Cerebellar nuclear complex (tissue), 1 donor: ENCODE data around the gene CDK2.
"Not testable (repeated sequence)": the region's sequence is repeated elsewhere in the genome, so short reads cannot be mapped to it uniquely, and the experiment has no call there.

Experiments used
- DNase-seq, 2 experiments: peaks; one replicate each; lab custom pipeline; 2025; lab: John Stamatoyannopoulos, UW

The CDK2 gene

DNA sequence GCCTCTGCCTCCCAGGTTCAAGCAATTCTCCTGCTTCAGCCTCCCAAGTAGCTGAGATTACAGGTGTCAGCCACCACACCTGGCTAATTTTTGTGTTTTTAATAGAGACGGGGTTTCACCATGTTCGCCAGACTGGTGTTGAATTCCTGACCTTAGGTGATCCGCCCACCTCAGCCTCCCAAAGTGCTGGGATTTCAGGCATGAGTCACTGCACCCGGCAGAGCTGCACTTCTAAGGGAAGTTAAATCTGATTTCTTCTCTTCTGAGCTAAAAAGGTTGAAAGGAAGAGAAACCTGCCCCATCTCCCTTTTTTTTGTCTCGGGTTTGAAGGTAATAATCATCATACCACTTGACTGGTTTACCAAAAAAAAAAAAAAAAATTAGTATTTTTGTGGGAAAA, 15.3 kb downstream of the CDK2 start:
- DNase-seq, result not testable (repeated sequence)

DNA sequence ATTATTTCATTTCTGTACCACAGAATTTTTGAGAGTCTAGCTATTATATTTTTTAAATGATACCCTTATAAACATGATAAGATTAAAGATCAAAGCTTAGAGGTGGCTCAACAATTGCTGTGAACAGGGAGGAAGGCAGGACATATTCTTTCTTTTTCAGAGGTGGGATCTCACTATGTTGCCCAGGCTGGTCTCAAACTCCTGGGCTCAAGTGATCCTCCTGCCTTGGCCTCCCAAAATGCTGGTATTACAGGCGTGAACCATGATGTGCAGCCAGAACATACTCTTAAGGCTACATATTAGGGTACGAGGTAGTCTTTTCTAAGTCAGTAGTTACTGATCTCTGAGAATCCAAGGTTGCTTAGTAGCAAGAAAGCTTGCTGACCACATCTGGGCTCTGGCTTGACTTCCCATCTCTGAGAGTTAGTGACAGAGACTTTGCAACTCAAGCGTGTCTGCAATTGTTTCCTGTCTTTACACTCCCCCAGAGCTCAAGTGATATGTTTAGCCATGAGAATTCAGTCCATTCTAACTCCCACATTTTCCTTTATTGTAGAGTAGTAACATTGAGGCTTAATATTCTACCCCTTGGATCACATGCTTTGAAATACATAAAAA, 15.8 kb downstream of the CDK2 start:
- no peak for DNase-seq

DNA sequence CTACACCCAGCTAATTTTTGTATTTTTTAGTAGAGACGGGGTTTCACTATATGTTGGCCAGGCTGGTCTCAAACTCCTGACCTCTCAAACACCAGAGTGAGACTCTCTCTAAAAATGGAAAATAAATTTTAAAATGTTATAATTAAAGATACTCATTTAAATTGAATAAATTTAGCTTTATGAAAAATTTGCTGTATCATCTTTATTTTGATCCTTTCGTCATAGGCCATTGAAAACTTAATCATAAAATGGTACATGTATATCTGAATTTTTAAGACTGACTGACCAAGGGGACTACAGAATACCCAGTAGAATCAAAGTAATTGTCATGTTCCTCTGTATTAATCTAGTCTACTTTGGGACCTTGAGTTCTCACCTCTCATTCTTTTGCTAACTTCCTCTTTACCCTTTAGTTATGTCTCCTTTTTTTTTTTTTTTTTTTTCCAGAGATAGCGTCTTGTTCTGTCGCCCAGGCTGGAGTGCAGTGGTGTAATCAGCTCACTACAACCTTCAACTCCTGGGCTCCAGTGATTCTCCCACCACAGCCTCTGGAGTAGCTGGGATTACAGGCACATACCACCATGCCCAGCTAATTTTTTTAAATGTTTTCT, 16.7 kb downstream of the CDK2 start:
- DNase-seq, result no peak

DNA sequence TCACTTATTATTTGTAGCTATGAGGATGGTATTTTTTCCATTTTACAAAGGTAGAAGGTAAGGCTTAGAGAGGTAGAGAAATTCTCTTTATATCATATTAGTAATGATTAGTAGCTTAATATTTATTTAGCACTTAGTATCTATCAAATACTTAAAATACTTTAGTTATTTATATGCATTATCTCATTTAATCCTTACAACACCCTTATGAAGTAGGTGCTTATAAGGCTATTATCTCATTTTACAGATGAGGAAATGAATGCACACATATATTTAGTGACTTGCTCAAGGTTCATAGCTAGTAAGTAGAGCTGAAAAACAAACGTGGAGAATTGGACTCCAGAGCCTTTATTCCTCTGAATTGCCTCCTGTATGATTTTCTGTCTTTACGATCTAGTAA, 18.2 kb downstream of the CDK2 start:
- no peak for DNase-seq

DNA sequence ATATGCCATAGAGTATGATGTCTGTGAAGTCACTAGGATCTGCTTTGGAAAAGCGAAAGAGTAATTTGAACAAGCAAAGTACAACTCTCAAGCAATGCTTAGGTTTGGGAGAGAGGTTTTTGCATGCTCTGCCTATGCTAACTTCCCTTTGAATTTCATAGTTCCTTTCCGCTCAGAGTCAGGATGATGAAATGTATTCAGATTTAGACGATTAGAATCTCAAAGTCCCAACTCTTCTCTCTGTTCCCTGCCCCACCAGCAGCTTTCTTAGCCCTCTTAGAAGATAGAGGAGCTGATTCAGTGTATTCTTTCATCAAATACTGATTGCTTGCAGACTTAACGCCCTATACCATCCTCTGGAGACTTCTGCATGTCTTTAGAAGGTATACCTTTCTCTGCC, 18.7 kb downstream of the CDK2 start:
- DNase-seq, result no peak

DNA sequence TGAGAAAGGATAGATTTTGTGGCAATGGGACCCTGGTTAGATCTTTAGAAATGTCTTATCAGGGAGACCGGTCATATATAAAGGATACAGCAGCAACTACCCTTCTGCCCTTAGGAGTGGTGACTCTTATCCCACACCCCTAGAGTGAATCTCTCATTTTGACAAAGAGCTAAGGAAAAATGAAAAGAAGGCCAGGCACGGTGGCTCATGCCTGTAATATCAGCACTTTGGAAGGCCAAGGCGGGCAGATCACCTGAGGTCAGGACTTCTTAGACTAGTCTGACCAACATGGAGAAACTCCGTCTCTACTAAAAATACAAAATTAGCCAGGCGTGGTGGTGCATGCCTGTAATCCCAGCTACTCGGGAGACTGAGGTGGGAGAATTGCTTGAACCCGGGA, 19.3 kb downstream of the CDK2 start:
- not testable (repeated sequence) for DNase-seq

DNA sequence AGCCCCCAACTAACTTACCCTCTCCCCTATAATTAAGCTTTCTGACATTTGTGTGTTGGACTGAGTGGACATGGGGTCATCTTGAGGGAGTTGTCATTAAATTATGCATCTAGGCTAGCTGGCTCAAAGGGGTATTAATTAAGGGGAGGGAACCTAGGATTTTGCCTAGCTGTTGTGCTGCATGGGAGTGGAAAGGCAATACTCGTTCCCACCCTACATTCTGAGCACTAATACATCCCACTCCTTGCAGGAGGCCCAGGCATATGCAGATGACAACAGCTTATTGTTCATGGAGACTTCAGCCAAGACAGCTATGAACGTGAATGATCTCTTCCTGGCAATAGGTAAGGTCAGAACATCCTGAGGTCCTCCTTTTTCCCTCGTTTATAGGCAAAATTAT, 24.5 kb downstream of the CDK2 start:
- no peak for DNase-seq

DNA sequence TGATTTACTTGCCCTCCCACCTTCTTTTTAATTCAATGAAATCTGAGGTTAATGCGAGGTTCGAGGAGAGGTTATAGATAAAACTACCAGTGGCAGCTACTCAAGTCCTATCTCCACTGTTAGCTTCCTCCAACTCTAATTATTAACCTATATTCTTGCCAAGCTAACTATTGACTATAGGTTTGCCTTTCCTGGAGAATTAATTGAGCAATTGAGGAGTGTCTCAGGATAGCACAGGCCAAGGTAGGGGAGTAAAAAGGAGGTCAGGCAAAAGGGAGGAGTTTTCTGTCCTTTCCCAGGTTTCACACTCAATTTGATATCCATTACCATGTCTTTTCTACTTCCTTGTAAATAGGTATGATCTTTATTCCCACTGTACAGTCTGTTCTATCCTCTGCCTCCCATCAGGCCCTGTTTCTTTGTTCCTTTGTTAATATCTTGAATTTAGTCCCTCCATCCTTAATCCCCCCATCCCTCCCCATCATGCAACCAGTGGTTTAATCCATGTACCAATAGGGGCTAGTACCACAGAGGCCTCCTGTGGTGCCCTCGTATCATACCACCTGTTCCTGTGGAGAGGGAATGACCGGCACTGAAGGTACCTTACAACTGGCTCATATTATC, 26.7 kb downstream of the CDK2 start:
- DNase-seq, result no peak

DNA sequence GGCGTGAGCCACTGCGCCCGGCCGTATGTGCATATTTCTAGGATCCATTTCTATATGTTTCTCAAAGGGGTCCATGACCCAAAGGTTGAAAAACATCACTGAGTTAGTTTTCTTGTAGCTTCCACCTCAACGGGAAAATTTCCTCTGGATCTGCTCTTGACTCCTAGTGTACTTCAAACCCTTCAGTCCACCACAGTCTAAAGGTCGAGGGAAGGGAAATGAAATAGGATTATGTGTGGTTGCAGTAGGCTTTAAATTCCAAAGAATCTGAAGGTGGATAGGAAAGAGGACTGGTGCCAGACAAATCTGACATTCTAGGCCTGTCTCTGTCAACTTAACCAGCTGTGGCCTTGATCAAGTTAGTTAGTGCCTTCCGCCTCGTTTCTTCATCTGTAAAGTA, 28.7 kb downstream of the CDK2 start:
- DNase-seq, result no peak

DNA sequence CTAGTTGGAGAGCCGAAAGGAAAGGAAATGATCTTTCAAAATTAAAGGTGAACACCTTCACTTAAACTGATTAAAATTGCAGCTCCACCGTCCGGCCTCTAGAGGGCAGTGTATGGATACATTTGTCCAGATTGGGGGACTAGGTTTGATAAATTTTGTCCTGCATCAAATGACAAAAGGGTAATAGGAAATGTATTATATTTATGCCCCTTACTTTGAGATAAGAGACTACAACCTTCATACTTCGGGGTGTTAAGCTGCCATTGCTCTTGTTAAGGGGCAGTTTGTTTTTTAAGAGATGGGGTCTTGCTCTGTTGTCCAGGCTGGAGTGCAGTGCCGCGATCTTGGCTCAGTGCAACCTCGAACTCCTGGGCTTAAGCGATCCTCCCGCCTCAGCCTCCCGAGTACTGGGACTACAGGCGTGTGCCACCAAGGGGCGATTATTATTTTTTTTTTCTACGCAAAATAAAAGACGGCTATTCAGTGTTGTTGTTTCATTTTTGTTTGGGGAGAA, 29.6 kb downstream of the CDK2 start:
- DNase-seq, result peak in 1 of 2 experiments; percentile 64

DNA sequence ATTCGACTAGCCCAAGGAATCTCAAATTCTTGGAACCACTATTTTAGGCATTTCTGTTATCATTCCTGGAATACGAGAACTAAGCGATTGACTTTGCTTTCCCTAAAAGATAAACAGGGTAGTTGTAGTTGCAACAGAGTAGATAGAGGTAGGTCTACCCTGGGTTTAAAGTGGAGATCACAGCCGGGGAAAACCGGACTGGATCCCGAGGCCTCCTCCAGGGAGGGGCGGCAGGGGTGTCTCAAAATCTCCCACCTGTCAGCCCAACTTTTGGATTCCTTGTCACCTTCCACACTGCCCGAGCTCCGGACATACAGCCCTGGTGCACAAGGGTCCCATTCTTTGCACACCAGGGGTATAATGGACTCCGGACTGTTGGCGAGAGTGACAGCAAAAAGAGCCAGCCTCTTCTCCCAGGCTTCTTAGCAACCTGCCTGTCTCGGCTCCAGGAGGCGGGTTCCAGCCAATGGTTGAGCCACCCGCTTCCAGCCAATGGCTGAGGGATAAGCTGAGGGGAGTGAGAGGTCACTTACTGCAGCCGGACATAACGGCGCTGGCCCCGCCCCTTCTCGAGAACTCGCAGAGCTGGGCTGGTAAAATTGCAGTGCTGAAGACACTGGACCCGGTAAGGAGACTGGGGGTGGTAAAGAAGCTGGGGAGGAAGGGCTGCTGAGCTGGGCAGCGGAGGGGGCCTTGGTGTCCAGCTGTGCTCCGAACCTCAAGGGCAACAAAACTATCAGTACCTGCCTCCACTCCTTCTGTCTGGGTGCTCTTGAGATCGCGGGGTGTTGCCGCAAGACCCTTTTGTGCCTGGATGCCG, 30.3 kb downstream of the CDK2 start, which contains the start of gene SUOX:
Gene SUOX, plus strand, starts transcription at position 562 of the 820 bp plus-strand sequence. CDS start 4,946 bp downstream, outside the sequence.
- DNase-seq, result peak; percentile 98

DNA sequence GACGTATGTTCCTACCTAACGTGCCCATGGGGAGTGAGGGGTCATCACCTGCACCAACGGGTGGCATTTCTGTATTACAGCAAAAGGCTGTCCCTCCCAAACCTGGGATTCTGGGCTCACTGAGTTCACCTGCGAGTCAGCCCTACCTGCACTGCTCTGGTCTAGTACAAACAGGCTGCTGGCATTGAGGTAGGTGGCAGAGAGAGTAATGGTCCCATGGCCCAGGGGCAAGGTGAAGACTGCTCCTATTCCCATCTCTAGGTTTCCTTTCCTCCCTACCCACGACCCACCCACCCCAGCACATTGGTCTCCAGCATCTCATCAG, 30.9 kb downstream of the CDK2 start:
- DNase-seq, result no peak

DNA sequence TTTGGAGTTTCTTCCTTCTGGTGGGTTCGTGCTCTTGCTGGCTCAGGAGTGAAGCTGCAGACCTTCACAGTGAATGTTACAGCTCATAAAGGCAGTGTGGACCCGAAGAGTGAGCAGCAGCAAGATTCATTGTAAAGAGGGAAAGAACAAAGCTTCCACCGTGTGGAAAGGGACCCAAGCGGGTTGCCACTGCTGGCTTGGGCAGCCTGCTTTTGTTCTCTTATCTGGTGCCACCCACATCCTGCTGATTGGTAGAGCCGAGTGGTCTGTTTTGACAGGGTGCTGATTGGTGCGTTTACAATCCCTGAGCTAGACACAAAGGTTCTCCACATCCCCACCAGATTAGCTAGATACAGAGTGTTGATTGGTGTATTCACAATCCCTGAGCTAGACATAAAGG, 32.9 kb downstream of the CDK2 start:
- DNase-seq, result not testable (repeated sequence)

DNA sequence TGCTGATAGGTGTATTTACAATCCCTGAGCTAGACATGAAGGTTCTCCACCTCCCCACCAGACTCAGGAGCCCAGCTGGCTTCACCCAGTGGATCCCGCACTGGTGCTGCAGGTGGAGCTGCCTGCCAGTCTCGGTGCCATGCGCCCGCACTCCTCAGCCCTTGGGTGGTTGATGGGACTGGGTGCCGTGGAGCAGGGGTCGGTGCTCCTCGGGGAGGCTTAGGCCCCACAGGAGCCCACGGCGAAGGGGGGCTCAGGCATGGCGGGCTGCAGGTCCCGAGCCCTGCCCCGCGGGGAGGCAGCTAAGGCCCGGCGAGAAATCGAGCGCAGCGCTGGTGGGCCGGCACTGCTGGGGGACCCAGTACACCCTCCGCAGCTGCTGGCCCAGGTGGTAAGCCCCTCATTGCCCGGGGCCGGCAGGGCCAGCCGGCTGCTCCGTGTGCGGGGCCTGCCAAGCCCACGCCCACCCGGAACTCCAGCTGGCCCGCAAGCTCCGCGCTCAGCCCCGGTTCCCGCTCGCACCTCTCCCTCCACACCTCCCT, 33.4 kb downstream of the CDK2 start:
- not testable (repeated sequence) for DNase-seq

DNA sequence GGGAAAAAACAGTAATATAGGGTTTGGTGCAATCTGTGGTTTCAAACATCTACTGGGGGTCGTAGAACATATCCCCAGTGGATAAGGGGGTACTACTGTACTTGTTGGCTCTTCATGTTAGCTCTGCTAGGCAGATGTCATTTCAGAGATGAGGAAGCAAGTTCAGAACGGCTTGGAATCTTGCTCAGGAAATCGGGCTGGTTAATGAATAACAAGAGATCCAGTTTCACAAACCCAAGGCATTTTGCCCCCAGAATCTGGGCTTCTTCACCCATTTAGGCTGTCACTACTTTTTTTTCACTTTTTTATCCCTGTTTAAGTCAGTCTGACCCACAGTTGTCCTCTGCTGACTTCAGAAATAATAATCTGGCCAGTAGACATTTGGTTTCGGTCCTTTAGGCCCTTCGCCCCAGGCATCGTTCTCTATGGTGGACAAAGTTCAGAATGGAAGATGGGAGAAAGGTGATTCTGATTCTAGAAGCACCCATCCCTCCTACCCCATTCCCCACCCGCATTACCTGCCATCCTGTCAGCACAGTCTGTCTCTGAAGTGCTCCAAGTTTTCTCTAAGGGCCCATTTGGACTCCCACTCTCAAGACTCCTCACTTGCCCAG, 35.0 kb downstream of the CDK2 start:
- no peak for DNase-seq

DNA sequence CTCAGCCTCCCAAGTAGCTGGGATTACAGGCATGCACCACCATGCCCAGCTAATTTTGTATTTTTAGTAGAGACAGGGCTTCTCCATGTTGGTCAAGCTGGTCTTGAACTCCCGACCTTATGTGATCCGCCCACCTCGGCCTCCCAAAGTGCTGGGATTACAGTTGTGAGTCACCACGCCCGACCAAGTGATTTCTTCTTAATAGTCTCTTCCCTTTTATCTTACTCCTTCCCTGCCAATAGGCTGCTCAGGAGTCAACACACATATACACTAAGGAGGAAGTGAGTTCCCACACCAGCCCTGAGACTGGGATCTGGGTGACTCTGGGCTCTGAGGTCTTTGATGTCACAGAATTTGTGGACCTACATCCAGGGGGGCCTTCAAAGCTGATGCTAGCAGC, 36.7 kb downstream of the CDK2 start:
- DNase-seq, result not testable (repeated sequence)

DNA sequence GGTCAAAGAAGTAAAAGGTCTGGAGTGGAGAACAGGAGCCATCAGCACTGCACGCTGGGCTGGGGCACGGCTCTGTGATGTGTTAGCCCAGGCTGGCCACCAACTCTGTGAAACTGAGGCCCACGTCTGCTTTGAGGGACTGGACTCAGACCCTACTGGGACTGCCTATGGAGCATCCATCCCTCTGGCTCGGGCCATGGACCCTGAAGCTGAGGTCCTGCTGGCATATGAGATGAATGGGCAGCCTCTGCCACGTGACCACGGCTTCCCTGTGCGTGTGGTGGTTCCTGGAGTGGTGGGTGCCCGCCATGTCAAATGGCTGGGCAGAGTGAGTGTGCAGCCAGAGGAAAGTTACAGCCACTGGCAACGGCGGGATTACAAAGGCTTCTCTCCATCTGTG, 37.6 kb downstream of the CDK2 start:
- DNase-seq, result no peak

DNA sequence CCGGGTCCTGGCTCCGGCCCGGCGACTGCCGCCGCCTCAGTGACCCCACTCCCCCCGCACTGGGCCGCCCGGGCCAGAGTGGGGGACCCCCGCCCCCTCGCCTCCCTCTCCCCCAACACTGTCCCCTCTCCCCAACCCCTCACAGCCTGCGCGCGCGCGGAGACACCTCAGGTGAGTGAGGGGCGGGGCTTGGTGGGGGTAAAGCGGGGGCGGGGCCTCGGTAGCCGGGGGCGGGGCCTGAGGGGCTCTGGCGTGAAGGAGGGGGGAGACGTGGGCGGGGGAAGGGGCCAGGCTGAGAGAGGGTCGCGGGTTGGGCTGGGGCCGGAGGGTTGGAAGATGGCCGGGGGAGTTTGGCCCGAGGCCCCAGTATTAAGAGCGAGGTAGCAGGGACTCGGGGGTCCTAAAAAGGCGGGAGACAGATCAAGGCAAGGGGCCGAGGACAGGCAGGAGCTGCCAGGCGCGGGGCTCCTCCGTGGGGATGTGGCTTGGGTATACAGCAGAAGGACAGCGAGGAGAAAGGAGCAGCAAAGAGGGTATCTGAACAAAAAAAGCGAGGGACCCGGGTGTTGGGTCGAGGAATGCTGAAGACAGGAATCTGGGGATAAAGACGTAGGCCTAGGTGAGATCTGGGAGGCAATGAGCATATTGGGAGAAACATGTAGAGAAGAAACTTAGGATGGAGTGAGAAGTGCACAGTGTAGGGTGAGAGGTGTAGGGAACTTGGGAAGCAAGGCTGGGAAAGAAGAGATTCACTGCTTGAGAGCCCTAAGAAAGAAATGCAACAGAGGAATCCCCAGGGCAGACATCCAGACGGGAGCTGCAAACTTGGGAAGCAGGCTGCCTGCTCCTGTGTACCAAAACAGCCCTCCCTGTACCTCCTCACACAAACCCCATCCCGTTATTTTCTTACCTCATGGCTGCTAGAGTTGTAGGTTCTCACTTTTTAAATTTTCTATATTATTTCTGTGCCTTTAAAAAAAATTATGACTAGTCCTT, 41.2 kb downstream of the CDK2 start:
- peak in 1 of 2 experiments; percentile 3 for DNase-seq

DNA sequence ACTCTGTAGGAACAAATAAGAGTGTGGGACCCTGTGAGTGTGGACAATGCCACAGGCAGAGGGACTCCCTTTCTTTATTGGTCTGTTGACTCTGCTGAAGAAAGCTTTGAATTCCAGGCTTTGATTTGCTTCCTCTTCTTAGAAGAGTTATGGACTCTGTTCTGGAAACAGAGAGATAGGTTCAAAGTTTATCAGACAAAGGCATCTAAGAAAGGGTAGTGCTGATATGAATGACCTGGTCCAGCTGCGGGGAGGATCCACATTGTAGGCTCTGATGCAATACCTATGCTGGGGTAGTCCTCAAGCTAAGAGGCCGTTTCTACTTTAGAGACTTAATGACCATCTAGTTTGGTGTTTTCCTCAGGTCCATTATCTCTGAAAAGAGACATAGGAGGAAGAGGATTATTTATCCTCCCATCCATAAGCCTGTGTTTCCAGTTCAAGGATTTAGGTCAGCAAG, 43.5 kb downstream of the CDK2 start:
- no peak for DNase-seq

DNA sequence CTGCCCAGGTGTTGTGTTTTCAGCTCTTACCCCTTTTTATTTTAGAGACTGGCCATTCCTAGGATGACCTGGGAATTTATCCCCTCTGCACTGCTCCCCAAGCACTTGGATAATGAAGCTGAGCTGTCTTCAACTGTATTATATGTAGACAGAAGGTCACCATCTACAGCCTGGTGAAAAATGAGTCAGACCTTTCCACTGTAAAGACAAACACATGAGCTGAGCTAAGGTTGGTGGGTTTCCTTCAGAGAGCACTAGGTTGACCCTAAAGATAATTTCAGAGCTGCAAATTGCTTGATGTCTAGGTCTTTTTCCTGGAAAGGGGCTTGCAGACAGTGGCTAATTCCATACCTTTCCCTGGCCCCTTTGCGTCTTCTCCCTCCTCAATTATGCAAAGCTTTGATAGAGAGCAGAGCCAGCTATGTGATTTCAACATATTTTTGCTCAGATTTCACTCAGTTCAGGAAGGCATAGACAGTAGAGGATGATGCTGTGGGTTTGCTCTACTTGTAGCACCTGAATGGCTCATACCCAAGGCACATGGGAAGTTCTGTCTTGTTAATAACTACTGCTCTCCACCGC, 45.0 kb downstream of the CDK2 start:
- DNase-seq, result no peak
